Neural cell (in vitro differentiated cells): ENCODE results near the gene MIA2.

Experiments
- CTCF ChIP-seq: fragments of 450-650 bp; IDR thresholded peaks from 2 replicates; pipeline ENCODE4 v1.5.1; 2014; ENCODE audit warnings: antibody characterized with exemption, mild to moderate bottlenecking, moderate library complexity; ENCODE audit not compliant: poor library complexity, severe bottlenecking
- EP300 ChIP-seq: fragments of 450-650 bp; conservative IDR thresholded peaks from 2 replicates; pipeline ENCODE4 v1.6.1; 2014; ENCODE audit warnings: antibody characterized with exemption, mild to moderate bottlenecking, moderate library complexity; ENCODE audit not compliant: poor library complexity, severe bottlenecking
- POLR2AphosphoS5 ChIP-seq: IDR thresholded peaks from 2 replicates; pipeline ENCODE4 v1.6.1; 2012
- RAD21 ChIP-seq: fragments of 450-650 bp; conservative IDR thresholded peaks from 2 replicates; pipeline ENCODE4 v1.6.1; 2014; ENCODE audit warnings: antibody characterized with exemption, mild to moderate bottlenecking, moderate library complexity
- REST ChIP-seq: IDR thresholded peaks from 2 replicates; pipeline ENCODE4 v1.6.1; 2012; ENCODE audit warnings: borderline replicate concordance
- TAF1 ChIP-seq: IDR thresholded peaks from 2 replicates; pipeline ENCODE4 v1.6.1; 2012; ENCODE audit warnings: low read depth

- TF ChIP-seq EP300 (no peak), CTCF (no peak), POLR2AphosphoS5 (no peak), TAF1 (no peak), REST (no peak), RAD21 (no peak)
Measured at GRCh38 chr14:39275395-39275794, 41.7 kb downstream of the MIA2 start.
